Cortex of kidney (tissue), 1 donor: ENCODE measurements around the gene COL4A2.

Experiments
- DNase-seq: peaks from one replicate; lab custom pipeline; 2025; lab: John Stamatoyannopoulos, UW

Gene COL4A2

DNA sequence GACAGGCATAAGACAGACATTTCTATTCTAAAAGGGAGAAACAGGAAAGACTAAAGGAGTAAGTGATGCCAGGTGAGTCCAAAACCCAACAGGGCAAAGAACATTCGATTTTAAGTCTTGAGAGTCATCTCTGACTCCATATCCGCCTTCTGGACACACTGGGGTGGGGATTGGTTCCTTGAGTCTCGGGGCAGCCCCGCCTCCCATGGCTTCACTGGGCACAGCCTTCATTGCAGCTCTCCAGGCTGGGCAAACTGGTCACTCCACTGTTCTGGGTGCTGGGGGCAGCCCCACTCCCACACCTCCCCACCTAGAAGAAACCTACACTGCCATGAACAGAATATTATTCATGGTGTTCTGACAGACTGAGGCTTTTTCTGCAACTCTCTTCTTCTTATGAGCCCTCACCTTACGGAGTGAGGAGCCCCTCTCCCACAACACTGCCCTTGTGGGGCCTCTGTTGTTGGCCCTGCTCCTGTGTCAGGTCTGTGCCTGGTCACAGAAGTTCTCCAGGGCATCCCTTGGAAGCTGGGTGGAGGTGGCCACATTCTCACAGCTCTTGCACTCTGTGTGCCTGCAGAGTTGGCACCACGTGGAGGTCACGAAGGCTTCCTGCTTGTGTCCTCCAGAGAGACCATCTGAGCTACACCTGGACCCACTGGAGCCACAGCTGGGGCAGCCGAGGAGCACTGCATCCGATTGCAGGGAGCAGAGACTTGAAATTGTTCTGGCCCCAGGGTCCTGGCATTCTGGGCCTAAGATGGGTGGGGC is 95.4 kb downstream of the COL4A2 start:
- no peak for DNase-seq

DNA sequence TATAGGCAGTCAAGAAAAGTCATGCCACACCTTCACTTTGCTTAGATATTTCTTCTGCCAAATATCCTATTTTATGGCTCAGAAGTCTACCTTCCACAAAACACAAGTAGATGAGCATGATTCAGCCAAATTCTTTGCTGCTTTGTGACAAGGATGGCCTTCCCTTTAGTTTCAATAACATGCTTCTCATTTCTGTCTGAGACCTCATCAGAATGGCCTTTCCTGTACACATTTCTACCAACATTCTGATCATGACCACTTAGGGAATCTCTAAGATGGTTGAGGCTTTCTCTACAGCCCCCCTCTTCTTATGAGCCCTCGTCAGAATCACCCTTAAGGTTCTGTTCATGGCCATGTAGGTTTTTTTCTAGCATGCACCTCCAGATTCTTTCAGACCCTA is 96.2 kb downstream of the COL4A2 start:
- DNase-seq: no peak

DNA sequence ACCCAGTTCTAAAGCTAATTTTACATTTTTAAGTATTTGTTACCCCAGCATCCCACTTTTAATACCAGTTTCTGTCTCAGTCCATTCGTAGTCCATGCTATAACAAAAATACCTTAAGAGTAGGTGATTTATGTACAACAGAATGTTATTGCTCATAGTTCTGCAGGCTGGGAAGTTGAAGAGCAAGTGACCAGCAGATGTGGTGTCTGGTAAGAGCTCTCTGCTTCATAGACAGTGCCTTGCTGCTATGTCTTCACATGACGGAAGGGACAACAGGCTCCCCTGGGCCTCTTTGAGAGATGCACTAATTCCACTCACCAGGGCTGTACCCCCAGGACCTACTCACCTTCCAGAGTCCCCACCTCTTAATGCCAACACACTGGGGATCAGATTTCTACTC is 96.6 kb downstream of the COL4A2 start:
- no peak for DNase-seq

DNA sequence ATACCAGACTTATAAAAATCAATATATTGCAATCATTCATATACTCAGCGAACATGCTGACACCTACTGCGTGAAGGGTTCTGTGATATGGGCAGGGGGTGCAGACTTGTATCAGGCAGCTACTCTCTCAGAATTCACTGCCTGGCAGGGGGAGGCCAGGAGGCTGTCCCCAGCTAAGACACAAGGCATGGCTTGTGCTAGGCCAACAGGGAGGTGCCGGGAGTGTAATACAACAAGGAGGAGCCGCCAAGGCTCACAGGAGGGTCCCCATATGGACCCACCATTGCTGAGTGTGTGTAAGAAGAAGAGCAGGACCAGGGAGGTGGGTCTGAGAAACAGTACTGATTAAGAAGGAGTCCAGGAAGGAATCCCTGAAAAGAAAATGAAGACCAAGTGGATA is 97.2 kb downstream of the COL4A2 start:
- no peak for DNase-seq

DNA sequence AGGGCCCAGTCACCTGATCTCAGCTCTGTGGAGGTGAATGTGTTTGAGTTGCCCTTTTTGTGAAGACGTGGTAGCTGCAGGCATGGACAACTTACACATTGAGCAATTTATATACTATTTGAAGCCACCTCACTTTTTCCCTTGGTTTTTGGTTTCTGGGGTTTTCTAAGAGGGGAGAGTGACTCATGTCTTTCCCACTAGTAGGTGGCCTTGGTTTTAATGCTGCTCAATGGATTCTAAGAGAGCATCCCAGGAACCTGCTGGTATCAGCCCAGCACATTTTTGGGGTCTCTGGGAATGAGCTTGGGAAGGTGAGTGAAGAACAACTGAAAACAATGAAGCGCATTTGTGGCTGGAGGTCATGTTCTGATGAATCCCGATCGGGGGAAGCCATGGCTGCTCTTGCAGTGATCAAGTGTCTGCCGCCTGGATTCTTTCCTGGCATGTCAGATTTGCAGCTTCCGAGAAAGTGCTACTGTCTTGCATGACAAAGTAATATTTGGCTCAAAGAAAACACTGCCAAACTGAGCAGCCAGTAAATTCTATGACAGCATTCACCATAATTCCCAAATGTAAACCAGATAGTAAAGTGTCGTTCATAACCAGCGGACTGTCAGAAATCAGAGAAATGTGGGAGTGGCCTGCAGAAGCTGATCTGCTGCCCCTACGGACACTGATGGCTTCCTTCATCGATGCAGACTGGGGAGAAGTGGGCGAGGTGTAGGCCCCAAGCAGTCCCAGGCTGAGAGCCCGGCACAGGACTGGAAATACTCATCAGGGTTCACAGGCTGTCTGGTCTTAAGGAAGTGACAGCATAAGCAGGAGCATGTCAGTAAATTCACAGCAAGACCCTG is 98.7 kb downstream of the COL4A2 start:
- no peak for DNase-seq

DNA sequence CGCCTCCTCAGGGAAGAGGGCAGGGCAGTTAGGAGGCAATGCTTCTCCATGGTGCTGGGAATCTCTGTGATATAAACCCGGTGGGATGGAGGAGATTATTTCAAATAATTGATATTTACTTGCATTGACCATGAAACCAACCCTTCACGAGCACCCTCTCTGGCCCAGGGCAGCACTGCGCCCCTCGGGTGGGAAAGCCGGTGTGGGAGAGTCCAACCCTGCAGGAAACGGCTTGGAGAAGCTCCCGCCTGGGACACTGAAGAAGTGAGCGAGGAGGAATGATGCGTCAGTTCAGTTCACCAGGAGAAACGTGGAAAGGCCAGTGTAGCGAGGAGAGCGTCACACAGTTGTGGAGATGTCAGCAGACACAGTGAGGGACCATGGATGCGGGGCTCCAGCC is 99.9 kb downstream of the COL4A2 start:
- no peak for DNase-seq

DNA sequence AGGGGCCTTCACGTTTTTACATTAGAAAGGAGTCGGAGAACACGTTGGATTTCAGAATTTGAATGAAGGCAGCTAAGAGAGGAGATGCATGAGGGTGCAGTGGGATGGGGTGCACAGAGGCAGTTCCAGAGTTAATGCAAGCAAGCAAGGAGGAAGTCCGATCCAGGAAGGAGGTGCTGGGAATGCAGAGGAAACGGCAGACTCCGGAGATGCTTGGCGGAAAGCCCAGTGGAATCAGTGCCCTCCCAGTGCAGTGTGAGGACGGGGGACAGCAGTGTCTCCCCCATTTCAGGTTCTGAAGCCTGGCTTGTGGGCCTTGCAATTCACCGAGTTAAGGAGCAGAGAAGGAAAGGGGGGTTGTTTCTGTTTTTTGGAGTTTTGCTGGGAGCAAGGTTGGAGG is 100.4 kb downstream of the COL4A2 start:
- DNase-seq: no peak

DNA sequence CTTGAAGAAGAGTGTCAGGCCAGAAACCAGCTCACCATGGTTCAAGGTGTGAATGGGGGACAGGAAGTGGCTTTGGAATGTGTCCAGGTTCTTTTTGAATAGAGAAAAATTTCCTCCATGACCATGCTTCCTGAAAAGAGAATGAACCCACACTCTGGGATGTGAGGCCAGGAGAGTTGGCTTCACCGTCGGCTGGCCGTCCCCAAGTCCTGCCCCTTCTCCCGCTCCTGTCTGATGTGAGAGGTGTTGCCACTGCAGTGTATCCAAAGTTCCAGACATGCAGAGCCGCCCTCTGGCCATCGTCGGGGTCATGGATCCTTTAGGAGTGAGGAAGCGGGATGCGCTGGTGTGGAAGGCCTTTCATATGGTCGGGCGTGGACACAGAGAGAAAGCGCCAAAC is 101.2 kb downstream of the COL4A2 start:
- DNase-seq: no peak

DNA sequence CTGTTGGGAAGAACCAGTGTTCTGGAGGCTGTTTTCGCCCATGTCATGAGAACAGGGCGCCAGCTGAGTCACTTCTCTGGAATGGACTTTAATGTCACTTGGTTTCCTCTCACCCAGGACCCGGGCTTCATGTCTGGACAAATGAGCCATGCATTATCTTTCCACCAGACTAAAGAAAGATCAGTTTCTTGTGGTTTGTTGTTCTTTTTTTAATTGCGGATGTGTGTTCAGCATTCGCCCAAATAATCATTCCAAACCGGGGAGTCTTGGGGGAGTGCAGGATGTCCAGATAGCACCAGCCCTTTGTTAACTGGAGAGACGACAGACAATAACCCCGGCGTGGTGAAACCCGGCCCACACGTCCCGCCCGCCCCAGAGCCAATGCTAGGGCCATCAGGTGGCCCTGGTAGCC is 102.5 kb downstream of the COL4A2 start:
- DNase-seq: no peak

DNA sequence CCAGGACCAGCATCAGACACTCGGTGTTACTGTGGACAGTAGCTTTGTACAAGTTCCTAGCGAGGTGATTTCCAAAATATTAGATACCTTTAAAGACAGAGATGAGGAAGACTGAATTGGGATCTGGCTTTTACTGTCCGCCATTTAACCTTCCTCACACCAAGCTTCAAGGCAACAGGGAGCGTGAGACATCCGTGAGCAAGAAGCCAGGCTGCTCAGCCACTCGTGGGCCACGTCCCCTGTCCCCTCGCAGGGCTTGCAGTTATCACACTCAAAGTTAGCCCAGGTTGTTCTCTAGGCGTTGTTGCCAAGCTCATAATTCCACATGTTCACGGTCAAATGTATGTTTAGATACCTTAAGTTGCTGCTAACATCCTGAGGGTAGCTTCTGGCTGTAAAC is 102.9 kb downstream of the COL4A2 start:
- no peak for DNase-seq

DNA sequence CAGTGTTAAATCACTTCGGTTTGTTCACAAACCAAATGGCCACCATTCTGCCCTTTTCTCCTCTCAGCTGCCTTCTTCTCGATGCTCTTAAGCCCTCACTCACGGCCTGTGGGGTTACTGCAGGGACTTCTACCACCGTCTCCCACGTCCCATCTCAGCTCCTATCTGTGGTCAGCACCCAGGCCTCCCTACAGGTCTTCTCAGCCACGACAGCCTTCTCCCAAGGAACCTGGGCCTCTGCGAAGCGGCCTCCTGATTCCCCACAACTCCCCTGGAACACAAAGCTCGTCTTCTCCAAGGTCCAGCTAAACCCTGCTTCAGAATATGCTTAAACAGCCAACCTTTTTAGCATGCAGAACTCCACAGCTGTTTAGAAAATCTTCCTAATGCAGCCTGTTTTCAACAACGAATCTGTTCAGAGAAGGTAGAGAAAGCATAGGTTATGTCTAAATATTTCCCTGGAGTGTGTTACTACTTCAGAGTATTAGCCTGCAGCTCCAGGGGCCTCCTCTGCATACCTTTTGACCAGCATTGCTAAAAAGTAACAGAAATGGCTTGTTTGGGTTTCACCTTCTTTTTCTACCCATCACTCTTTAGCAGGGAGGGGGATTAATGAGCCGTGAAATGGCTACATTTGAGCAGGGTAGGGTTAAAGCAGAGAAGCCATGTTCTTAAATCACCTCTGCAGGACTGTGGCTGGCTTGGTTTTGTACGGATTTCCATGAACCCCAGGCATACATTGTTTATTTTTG is 104.0 kb downstream of the COL4A2 start:
- no peak for DNase-seq

DNA sequence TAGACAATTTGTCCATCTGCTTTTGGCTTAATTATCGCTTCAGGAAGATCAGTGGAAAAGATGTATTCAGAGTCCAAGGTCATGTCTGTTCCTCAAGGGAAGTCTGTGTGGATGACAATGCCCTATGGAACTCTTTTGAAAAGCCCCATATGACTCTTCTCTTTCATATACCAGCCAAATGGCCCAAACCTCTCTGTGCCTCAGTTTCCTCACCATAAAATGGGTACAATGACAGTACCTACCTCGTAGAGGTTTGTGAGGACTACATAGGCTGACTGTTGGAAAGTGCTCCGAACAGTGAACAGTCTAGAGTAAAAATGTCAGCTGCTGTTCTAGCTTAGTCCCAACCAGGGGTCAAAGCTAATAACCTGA is 104.6 kb downstream of the COL4A2 start:
- DNase-seq: no peak

DNA sequence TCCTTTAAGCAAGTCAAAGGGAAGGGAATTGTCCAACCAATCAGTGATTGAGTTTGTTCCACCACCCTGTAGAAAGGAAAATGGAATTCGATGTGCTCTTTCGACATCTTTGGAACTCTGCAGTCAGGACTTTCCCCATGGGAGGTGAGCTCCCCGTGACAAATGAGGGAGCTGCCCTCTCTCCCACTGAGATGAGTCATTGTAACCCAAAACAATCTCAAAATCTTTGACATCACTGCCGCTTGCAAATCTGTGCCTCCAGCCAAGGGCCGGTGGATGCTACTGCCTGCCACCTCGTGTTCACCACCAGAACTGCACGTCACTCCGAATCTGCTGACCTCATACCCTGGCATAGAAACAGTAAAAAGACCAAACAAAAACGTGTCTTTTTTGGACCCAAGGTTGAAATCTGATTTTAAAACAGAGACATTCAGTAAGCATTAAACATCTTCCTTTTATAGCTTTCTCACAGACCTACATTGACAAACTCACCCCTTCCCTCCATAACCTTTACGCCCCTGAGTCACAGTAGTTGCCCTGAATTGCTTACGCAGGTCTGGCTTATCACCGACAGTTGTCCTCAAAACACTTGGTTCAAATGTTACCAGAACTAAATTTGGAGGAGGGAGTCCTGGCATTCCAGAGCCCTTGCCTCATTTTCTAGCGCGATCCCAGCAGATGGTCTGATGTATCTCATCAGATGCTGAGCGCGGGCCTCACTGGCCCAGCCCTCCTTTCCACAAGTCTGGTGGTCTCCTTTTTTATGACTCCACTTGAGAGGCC is 105.2 kb downstream of the COL4A2 start:
- no peak for DNase-seq

DNA sequence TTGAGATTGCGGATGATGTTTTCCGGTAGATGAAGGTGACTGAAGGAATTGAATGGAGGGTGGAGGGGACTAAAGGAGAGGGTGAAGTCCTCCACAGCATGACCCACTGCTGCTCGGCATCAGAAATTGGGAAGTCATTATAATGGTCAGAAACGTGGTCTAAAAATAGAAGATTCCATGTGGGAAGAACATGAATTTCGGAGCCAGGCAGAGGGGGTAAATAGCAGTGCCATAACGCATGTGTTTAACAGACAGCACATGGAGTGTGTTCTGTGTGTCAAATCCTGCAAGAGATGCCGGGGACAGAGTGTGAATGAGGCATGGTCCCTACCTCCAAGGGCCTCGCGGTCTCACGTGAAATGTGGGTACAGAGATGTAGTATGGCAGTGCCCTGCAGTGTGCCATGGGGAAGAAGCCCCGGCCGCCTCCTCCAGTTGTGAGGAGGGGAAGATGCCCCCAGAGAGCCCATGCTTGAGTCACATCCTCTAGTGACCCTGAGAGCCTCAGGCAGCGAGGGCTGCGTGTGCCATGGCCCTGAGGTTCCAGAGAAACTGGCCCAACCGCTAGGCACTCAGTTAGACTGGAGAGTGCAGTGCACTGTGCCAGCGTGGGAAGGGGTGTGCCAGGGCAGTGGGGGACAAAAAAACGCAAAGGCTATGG is 106.1 kb downstream of the COL4A2 start:
- DNase-seq: no peak

DNA sequence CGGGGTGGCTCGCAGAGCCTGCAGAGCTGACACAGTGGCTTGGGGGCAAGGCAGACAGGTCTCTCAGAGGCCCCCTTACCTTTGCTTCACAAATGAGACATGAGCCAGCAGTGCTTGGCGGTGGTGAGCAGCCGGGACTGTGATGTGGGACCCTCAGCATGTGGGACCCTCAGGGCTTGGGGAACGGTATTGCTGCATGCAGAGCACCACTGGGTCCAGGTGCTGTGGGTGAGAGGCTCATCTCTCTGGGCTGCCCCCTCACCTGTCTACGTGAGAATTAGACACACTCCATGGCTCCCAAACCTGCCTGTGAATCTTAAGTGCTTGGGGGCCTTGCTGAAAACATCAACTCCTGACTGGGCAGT is 106.6 kb downstream of the COL4A2 start:
- no peak for DNase-seq

DNA sequence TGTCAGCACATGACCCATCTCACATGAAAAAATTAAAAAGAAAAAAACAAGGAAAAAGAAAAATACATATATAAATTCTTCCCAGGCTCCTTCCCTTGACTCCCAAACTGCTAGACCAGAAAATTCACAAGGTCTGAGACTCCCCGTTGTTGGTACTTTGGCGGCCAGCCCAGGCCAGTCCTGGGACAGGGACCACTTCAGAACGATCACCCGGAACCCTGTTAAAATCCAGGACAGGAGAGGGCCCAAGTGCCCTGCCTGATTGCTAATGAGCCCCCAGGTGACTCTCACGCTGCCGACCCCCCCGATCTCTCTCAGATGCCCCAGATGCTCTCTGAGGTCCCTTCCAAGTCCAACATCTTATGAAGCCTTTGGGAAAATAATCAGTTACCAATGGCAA is 107.2 kb downstream of the COL4A2 start:
- DNase-seq: no peak

DNA sequence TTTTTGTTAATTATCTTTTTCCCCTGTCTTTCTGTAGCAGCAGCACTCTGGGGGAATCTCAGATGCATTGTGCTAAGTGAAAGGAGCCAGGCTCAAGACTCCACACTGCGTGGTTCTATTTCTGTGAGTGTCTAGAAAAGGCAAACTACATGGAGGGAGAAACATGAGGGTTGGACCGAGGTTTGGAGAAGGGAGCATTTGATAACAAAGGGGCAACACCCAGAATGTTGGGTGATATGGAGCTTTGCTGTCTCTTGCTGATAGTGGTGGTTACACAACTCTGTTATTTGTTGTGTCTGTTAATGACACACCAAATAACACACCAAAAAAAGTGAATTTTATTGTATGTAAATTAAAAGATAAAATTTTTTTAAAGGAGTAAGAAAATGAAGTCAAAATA is 107.8 kb downstream of the COL4A2 start:
- DNase-seq: no peak

DNA sequence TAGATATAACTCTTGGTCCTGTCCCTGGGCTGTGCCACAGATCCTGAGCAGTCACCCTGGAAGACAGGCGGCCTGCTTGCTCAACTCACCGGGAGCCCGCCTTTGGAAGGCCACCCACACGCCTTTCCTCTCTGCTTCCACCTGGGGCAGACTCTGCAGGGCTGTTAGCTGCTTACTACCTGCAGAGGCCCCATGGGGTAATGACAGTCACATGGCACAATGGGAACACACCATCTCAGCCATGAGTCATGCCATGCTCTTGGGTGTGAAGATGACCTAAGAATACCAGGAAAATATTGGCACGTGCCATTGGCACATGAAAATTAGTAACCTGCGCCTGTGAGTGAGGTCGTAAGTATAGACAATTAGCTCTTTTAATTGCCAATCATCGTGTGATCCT is 108.6 kb downstream of the COL4A2 start:
- no peak for DNase-seq

DNA sequence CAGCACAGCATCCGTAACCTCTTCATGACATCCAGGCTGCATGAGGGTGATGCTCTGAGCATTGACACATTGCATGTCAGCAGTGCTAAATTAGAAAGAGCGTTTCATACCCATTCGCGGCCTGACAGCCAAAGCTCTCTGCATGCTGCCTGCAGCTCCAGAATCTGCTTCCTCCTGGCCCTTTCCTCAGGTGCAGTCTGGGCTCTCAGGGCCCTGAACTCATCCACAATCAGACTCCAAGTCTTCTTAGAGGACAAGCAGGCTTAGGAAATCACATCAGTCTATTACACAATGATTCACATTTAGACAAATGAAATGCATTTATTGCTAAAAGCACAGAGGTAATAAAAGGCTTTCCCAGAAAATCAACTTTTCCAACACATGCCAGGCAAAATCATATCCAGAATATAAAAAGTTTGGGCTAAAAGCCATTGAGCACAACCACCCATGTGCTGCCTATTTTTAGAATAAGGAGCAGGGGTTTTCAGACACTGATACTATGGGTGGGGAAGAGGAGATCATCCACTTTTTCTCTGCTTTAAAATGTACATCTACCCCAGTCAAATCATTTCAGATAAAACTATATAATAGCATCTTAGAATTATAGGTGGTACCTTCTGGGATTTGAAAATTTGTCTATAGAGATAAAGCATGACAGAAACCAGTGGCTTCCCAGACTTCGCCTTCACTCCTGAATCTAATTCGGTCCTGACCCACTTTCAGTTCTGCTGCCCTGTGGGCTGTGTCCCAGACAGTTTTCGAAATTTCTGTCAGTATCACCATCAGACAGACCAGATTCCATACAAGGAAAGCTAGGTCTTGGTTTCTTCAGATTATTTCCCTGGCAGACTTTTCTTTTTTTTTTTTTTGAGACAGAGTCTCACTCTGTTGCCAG is 109.3 kb downstream of the COL4A2 start:
- DNase-seq: no peak

DNA sequence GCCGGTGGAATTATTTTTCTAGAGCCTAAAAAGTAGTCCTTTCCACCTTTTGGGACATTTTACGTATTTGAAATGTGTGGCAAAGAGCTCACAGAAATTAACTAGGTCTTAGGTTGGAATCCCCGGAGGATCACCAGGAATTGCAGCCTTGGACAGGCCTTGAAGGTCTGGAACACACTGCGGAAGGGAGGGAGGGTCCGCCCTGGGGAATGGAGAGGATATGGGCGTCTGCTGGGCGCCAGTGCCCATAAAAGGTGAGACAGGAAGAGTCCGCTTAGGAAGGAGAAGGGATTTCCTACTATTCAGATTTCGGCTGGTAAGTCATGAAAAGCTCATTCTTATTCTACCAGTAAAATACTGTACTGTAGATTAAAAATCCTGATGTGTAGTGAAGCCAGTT is 111.9 kb downstream of the COL4A2 start:
- no peak for DNase-seq

DNA sequence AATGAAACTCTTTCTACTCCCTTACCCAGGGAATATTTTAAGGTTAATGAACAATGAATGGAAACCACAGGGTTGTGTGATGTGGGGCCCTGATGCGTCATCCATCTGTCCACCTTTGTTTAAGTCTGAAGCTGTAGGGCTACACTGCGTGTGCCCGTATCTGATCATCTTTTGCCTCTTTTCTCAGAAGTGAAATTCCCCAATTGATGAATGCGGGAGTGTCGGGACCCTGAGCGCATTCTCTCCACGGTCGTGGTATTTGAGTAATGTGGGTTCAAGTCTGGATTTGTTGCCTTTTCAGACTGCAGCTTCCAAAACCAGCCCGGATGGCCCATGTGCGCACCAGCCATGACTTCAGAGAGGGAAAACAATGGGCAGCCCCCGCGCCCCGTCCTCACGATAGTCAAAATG is 112.3 kb downstream of the COL4A2 start:
- DNase-seq: no peak
